ENCODE measurements around the gene UBAP1. TPM values are rescaled to one million over a fixed set of nuclear protein-coding genes. Genes with fewer than 3 reads are reported as not detected.
"Not testable (repeated sequence)": the region's sequence is repeated elsewhere in the genome, so short reads cannot be mapped to it uniquely, and the experiment has no call there.

UBAP1 gene
- total RNA-seq, 4 donors from 2014 or later: 36.7 to 46.1 (median 38.3) TPM

DNA sequence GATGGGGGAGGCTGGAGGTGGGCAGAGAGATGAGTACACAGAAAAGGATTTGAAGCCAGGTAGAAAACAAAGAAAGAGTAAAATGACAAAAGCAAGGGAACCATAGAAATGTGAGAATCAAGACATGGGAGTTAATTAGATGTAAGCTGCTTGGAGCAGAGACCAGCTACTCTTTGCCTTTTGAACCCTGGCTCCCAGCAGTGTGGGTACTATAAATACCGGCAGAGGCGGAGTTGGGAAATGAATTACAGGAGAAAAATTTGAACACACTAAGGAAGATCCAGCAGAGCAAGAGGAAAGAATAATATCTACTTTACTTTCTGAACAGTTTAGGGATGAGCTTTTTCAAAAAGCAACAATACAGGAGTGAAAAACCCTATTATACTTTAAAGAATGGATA is 113.7 kb downstream of the UBAP1 start:
- WGBS, 2 donors: 22 to 53% methylated on average over 2 of the region's 2 CpGs
- DNase-seq (ENCODE audit: low spot score in 2 of 2): no peak
- Histone ChIP-seq H3K27me3 (no peaks in the 10 kb centered on the region), H3K4me3 (no peak overlapping the region), H3K27ac (no peak overlapping the region), H3K4me1 (no peaks in the 10 kb centered on the region), H3K36me3 (no peaks in the 10 kb centered on the region), H3K9me3 (no peaks in the 10 kb centered on the region)
- TF ChIP-seq, protein P1, sequence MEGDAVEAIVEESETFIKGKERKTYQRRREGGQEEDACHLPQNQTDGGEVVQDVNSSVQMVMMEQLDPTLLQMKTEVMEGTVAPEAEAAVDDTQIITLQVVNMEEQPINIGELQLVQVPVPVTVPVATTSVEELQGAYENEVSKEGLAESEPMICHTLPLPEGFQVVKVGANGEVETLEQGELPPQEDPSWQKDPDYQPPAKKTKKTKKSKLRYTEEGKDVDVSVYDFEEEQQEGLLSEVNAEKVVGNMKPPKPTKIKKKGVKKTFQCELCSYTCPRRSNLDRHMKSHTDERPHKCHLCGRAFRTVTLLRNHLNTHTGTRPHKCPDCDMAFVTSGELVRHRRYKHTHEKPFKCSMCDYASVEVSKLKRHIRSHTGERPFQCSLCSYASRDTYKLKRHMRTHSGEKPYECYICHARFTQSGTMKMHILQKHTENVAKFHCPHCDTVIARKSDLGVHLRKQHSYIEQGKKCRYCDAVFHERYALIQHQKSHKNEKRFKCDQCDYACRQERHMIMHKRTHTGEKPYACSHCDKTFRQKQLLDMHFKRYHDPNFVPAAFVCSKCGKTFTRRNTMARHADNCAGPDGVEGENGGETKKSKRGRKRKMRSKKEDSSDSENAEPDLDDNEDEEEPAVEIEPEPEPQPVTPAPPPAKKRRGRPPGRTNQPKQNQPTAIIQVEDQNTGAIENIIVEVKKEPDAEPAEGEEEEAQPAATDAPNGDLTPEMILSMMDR (IDR thresholded peaks at IDR 0.05): no peak
- TF ChIP-seq POLR2A (IDR thresholded peaks at IDR 0.05) (no peak), EP300 (IDR thresholded peaks at IDR 0.05) (no peak)

DNA sequence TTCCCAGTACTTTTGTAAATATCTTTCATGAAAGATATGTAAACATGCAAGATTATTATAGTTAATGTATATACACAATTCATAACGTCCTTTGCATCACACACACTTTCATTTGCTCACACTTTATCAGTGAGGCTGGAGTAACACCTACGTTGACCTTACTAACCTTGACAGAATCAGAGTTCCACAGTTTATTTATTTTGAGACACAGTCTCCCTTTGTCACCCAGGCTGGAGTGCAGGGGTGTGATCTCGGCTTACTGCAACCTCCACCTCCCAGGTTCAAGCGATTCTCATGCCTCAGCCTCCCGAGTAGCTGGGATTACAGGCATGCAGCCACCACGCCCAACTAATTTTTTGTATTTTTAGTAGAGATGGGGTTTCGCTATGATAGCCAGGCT is 122.2 kb downstream of the UBAP1 start:
- H3K9me3 ChIP-seq; H3K36me3 ChIP-seq; H3K27ac ChIP-seq; H3K4me1 ChIP-seq; H3K4me3 ChIP-seq; DNase-seq (ENCODE audit: low spot score in 2 of 2); H3K27me3 ChIP-seq: not testable (repeated sequence)
- 86 to 87% methylated on average over 7 of the region's 7 CpGs for WGBS, 2 donors

Small RNA genes within 50 kb of the gene (small RNA-seq; reads per million reads assigned to genes)
- gene AL353662.3 (not detected), gene RNA5SP282 (not detected), gene RNU2-50P (not detected)

Other genes starting within 250 kb of the UBAP1 start
- gene UBAP2, start 130.2 kb upstream of the UBAP1 start, total RNA-seq: 10 to 100 TPM; 29.7 to 36.9 (median 34.3) TPM
- 10 to 100 TPM; 21.3 to 34.9 (median 24.2) TPM for gene DCAF12, start 52.3 kb upstream of the UBAP1 start, total RNA-seq
- 1 to 10 TPM in 3 of 4 donors, under 1 TPM in 1; 0.59 to 1.9 (median 1.5) TPM for gene KIF24, start 150.2 kb downstream of the UBAP1 start, total RNA-seq
- gene NUDT2, start 150.5 kb downstream of the UBAP1 start, total RNA-seq: 10 to 100 TPM; 14.1 to 55.5 (median 25.4) TPM
- gene MYORG, start 197.9 kb downstream of the UBAP1 start, total RNA-seq: 1 to 10 TPM; 4.8 to 9.0 (median 6.9) TPM